Erythroblast (primary cell): ENCODE data around the gene PTPRD.
"Not testable (repeated sequence)": the region's sequence is repeated elsewhere in the genome, so short reads cannot be mapped to it uniquely, and the experiment has no call there.

Experiments
- DNase-seq, 2 experiments: peaks; one replicate each; lab custom pipeline; 2025; lab: John Stamatoyannopoulos, UW
- GATA1 ChIP-seq: IDR thresholded peaks from 2 replicates; pipeline ENCODE4 v1.6.1; 2011; ENCODE audit warnings: low read depth, mild to moderate bottlenecking, control low read depth, low read length, moderate library complexity
- POLR2A ChIP-seq: IDR thresholded peaks from 2 replicates; pipeline ENCODE4 v1.6.1; 2011; ENCODE audit warnings: mild to moderate bottlenecking, low read length

PTPRD gene

DNA sequence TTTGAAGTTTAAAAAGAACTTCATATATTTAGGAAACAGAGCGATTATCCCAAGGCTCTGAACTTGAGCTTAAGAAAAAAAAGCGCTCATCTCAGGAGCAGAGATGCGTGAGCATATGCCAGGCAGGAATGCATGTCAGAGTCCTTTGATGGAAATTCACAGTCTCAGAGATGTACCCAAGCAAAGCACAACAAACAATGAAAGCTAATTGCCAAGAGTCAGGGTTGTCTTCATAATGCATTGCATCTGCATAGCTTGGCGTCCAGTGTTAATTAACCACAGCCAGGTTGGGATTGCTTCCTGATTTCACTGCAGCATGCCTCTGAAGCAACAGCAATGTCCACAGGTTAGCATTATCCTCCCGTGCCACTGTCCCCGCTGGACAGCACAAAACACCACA lies 1906.3 kb downstream of the PTPRD start:
- TF ChIP-seq POLR2A (no peak), GATA1 (no peak)
- no peak for DNase-seq

DNA sequence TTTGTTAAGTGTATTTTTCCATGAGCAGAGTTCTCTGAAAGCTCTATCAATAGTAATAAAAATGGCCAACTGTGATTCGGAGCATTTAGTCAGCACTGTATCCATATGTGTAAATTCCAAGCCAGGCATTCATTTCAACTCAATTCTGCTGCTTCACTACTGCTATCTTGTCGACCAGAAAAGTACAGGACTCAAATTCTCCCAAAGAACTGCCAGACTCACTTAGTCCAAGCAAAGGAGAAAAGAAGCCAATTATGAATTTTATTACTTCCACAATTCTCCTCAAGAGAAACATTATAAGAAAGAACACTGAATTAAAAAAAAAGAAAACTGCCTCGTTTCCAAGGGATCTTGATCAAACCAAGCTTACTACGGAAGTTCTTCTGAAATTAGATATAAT lies 1906.9 kb downstream of the PTPRD start:
- no peak for DNase-seq
- TF ChIP-seq POLR2A (no peak), GATA1 (no peak)

DNA sequence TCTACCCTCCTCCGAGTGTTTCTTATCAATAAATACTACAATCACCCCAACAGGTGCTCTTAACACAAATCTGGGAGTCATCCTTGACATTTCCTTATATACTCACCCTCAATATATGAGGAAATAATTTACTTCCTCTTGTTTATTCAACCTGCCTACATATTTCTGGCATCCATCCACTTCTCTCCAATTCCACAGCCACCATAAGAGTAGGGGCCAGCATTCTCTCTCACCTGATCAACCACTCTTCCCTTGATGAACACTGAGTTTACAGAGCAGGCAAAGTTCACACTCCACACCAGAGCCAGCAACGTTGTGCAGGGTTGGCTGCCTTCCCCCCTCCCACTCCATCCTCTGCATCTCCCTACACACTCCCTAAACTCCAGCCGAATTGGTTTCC lies 1908.9 kb downstream of the PTPRD start:
- DNase-seq, result no peak
- no peak for TF ChIP-seq GATA1
- no peak for TF ChIP-seq POLR2A

DNA sequence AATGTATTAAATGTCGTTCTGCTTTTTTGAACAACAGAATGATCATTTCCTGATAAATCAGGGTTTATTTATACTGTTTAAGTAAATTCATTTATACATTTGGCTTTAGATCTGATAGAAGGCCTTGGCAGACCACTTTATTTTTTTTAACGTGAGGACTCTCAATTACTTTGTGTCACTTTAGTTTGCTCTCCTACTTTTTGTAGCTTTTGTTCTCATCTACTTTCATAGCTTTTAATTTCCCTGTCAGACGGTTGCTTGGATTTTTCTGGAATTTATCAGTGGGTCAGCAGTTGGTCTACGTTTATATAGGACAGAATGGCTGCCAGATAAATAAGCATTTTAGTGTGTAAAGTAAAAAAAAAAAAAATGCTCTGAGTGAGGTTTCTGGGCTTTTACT lies 1910.9 kb downstream of the PTPRD start:
- TF ChIP-seq GATA1, result no peak
- no peak for TF ChIP-seq POLR2A

GRCh38 chr9:8697565-8697964 lies 1915.2 kb downstream of the PTPRD start:
- DNase-seq, result not testable (repeated sequence)

More for the DNA sequence above, 1910.9 kb downstream of the PTPRD start:
- DNase-seq, result no peak

DNA sequence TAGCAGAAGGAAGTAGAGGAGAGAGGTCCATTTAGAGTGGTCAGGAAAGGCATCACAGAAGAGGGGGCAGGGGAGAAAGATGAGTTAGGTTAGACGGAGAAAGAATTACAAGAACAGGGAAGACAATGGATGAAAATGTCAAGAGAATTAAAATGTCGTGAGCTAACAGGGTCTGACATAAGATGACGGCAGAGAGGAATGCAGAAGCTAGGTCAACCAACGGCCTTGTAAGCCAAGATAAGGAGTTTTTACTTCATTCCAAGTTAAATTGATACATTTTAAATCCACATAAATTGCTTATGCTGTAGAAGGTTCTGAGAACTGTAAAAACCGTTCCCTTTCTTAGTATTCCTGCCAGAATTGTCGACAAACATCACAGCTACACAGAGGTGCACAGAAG lies 1916.3 kb downstream of the PTPRD start:
- DNase-seq, result no peak
- TF ChIP-seq POLR2A, result no peak
- no peak for TF ChIP-seq GATA1

- TF ChIP-seq POLR2A, result no peak
- no peak for TF ChIP-seq GATA1
- no peak for DNase-seq
Measured at GRCh38 chr9:8694983-8695588, 1917.7 kb downstream of the PTPRD start.

DNA sequence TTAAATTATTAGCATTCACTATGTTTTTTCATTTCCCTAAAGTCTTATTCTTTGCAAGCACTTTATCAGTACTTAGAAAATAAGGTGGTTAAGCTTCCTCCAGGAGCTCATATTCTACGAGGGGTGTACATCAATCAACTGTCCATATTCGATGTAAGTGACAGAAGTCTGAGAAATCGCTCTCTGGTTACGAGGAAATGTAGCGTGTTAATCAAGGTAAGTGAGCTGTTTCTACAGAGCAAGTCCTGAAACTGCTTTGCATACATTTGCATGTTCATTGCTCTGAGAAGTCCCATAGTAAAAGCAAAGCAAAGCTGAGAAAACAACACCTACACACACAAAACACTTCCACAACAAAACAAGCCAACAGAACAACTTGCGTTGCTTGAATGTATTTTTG lies 1919.3 kb downstream of the PTPRD start:
- DNase-seq, result no peak
- TF ChIP-seq GATA1 (no peak), POLR2A (no peak)

- no peak for DNase-seq
- TF ChIP-seq POLR2A (no peak), GATA1 (no peak)
Measured at GRCh38 chr9:8686516-8686915, 1926.3 kb downstream of the PTPRD start.

DNA sequence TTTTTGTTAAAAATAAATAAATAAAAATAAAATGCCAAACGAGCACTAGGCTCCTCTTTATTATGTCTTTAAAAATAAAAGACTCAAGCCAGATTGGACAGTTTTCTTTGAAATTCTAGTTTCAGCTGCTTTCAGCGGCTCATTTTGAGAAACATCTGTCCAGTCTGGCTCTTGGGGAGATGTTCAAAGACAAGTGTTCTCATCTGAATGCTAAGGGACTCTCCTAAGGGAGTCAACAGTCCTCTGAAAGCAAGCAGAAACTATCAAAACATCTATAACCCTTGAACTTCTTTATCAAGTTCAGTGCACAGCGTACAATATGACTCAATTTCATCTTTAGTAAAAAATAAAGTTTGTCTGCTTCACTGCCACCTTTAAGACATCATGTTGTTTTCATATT lies 1927.0 kb downstream of the PTPRD start:
- TF ChIP-seq GATA1 (no peak), POLR2A (no peak)
- no peak for DNase-seq

DNA sequence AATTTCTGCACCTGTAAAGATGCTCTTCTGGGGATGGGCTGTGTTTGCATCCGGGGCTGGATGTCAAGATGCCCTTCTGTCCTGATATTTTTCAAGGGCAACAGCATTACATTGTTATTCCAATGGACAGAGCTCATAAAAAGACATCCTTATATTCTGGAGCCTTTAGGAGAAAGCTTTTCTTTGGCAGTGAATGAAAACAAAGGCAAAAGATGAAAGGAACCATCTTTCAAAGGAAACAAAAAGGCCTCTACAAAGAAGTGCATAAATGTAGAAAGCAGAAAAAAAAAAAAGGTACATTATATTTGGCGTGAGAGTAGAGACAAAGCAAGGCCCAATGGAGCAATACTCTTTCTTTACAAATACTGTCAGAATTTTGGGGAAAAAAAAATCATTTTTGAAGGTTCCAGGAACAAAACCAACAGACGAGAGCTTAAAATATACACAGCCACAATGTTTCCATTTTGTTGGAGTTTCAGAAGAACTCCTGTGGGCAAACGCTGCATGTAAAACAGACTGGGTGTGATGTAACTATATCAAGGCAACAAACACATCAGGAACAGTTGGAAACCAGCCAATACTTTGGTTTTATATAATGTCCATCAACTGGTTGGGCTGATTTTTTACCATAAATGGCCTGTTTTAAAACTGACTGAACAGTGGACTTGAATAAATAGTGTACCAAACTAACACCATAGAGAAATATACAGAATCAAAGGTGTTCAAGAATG lies 1927.7 kb downstream of the PTPRD start:
- TF ChIP-seq POLR2A, result no peak
- TF ChIP-seq GATA1, result no peak
- no peak for DNase-seq

GRCh38 chr9:8683496-8683895 lies 1929.3 kb downstream of the PTPRD start:
- TF ChIP-seq POLR2A (no peak), GATA1 (no peak)
- DNase-seq, result no peak

GRCh38 chr9:8680658-8681057 lies 1932.1 kb downstream of the PTPRD start:
- no peak for TF ChIP-seq POLR2A
- DNase-seq, result no peak

DNA sequence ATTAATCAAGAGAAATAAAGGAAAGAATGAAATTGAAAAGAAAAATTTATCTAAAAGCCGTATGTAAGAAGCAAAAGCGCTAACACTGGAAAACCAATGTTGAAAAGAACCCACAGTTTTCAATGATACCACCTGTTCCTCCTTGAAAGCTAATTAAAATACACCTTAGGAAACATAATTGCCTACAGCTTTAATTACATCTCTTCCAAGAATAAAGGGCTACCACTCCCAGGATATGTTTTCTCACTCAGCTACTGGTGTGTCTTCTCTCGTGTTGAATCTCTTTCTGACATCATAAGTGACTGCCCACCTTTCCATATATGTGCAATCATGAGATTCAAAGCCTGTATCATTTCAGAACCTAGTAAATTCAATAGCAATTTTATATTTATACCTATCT lies 1932.6 kb downstream of the PTPRD start:
- no peak for DNase-seq
- TF ChIP-seq POLR2A (no peak), GATA1 (no peak)

GRCh38 chr9:8679371-8679822 lies 1933.4 kb downstream of the PTPRD start:
- DNase-seq, result no peak
- TF ChIP-seq POLR2A, result no peak
- no peak for TF ChIP-seq GATA1

- TF ChIP-seq POLR2A (no peak), GATA1 (no peak)
- DNase-seq, result no peak
Measured at GRCh38 chr9:8677741-8678140, 1935.1 kb downstream of the PTPRD start.

DNA sequence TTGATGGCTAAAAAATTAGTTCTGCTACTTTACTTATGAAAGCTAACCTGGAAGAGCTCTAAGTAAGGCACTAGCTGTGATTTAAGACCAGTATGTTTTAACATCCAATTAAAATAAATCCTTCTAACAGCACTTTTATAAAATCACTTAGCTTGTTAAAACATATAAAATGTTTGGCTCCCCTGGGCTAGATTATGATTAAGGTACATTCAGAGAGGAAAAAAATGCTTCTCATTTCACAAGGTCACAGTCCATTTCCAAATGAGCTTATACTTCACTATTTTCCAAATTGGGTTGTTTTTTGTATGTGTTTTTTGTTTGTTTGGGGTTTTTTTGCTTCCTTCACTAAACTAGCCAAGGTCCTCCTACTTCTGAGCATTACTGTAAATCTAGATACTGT lies 1938.3 kb downstream of the PTPRD start:
- TF ChIP-seq GATA1, result no peak
- TF ChIP-seq POLR2A, result no peak
- DNase-seq, result no peak
